K562 (cell line): ENCODE results near the gene NKAIN4. TPM values are rescaled to one million over a fixed set of nuclear protein-coding genes. Genes with fewer than 3 reads are reported as not detected.

Source experiments
- ATAC-seq: fragments of 200-7000 bp; cut with Tn5 transposase; 3 replicates; pipeline ENCODE4 v1.9.1; 2020; ENCODE audit warnings: moderate library complexity
- BruUV-seq: library from RNA; stranded (reverse); fragments of 400-500 nt; replicated peaks from 2 replicates; lab custom pipeline; 2021; lab: Mats Ljungman, UMichigan
- CTCF ChIA-PET: fragments of 300-600 bp; formaldehyde crosslinking; extraction: SDS; loops from one replicate; lab custom pipeline; 2021; ENCODE audit warnings: low intra/inter-chr PET ratio; lab: Yijun Ruan, JAX
- POLR2A ChIA-PET: fragments of 300-600, 350-650 bp; sonication (Branson Sonifier 250); formaldehyde crosslinking; extraction: SDS; loops from one replicate; lab custom pipeline; 2021; ENCODE audit warnings: antibody characterized with exemption, inconsistent platforms; lab: Yijun Ruan, JAX
- DNase-seq, 4 experiments: peaks; one replicate each; pipeline versions ENCODE4 v3.0.0 to v3.0.0-alpha.2; 2011 to 2018; ENCODE audit warnings: low spot score in 3 of 4, mixed read lengths in 3 of 4; ENCODE audit errors: extremely low read depth in 1 of 4
- FAIRE-seq: peaks from 2 replicates; lab custom pipeline; 2011; peaks lifted over from hg19 to GRCh38; lab: Jason Lieb, UNC
- H2AFZ ChIP-seq: 2 replicates; pipeline ENCODE4 v1.6.0; 2011; ENCODE audit warnings: low read depth, low read length, control low read depth, inconsistent platforms
- H3K27ac ChIP-seq: fragments of 200-600 bp; 3 replicates; pipeline ENCODE4 v1.8.0; 2011; ENCODE audit warnings: low read depth, mild to moderate bottlenecking, control low read depth, inconsistent platforms, low read length, moderate library complexity, mixed read lengths; ENCODE audit errors: extremely low read depth
- H3K27me3 ChIP-seq, 2 experiments: fragments of 300-600 bp in 1 of 2; 2 replicates in 1 of 2; 3 replicates in 1 of 2; pipeline versions ENCODE4 v1.6.0 to v1.8.0; 2011; ENCODE audit warnings: inconsistent platforms in 2 of 2, low read length in 2 of 2, mild to moderate bottlenecking in 1 of 2, mixed read lengths in 1 of 2, moderate library complexity in 1 of 2; ENCODE audit not compliant: control insufficient read depth in 2 of 2, insufficient read depth in 2 of 2
- H3K36me3 ChIP-seq: fragments of 300-600 bp; 3 replicates; pipeline ENCODE4 v1.8.0; 2011; ENCODE audit warnings: mild to moderate bottlenecking, low read length, inconsistent platforms; ENCODE audit not compliant: control insufficient read depth, insufficient read depth
- H3K4me1 ChIP-seq, 2 experiments: fragments of 200-600 bp in 1 of 2; replicated peaks in 1 of 2; 2 replicates in 1 of 2; 3 replicates in 1 of 2; pipeline versions ENCODE4 v1.5.1 to v1.8.0; 2011; ENCODE audit warnings: inconsistent platforms in 2 of 2, low read length in 2 of 2, mild to moderate bottlenecking in 1 of 2, mixed read lengths in 1 of 2, moderate library complexity in 1 of 2; ENCODE audit not compliant: control insufficient read depth in 2 of 2, insufficient read depth in 2 of 2
- H3K4me2 ChIP-seq: 2 replicates; pipeline ENCODE4 v1.6.1; 2011; ENCODE audit warnings: low read length, control low read depth, inconsistent platforms, mixed read lengths; ENCODE audit not compliant: insufficient read depth
- H3K4me3 ChIP-seq: fragments of 200-600 bp; sonication (generic), shearing (Covaris generic); 2 replicates; pipeline ENCODE4 v1.5.1; 2016; ENCODE audit warnings: control low read depth, inconsistent platforms
- H3K79me2 ChIP-seq: fragments of 200-600 bp; 3 replicates; pipeline ENCODE4 v1.8.0; 2011; ENCODE audit warnings: low read length, inconsistent platforms; ENCODE audit not compliant: control insufficient read depth, insufficient read depth
- H3K9ac ChIP-seq, 2 experiments: 2 replicates each; pipeline versions ENCODE4 v1.6.0 to v1.6.1; 2011; ENCODE audit warnings: low read depth in 2 of 2, low read length in 2 of 2, control low read depth in 1 of 2, inconsistent platforms in 1 of 2, mild to moderate bottlenecking in 1 of 2, mixed read lengths in 1 of 2; ENCODE audit not compliant: insufficient read depth in 1 of 2
- H3K9me1 ChIP-seq: one replicate; pipeline ENCODE4 v1.6.0; 2011; ENCODE audit warnings: inconsistent platforms, mild to moderate bottlenecking, low read length, moderate library complexity; ENCODE audit not compliant: control insufficient read depth, insufficient read depth
- H3K9me3 ChIP-seq: replicated peaks from 2 replicates; pipeline ENCODE4 v1.5.1; 2011; ENCODE audit warnings: low read depth, low read length, inconsistent platforms; ENCODE audit not compliant: control insufficient read depth, insufficient read depth
- H4K20me1 ChIP-seq: replicated peaks from 2 replicates; pipeline ENCODE4 v1.6.1; 2011; ENCODE audit warnings: low read length, inconsistent platforms, mixed read lengths; ENCODE audit not compliant: control insufficient read depth, insufficient read depth
- ARHGAP35 ChIP-seq: fragments of 450-650 bp; IDR thresholded peaks from 2 replicates; pipeline ENCODE4 v1.6.1; 2018; ENCODE audit not compliant: partially characterized antibody
- CHCHD3 ChIP-seq: fragments of 250-450 bp; sonication (Bioruptor Pico); IDR thresholded peaks from 2 replicates; pipeline ENCODE4 v2.1.2; 2022; ENCODE audit warnings: mild to moderate bottlenecking
- FOSL1 ChIP-seq: fragments of 200-800 bp; sonication (Bioruptor generic); conservative IDR thresholded peaks from 2 replicates; pipeline ENCODE4 v1.6.1; 2016; ENCODE audit warnings: missing genetic modification characterization, missing compliant biosample characterization
- FOXK2 ChIP-seq, 2 experiments: fragments of 450-650 bp; IDR thresholded peaks in 1 of 2; conservative IDR thresholded peaks in 1 of 2; 2 replicates each; pipeline ENCODE4 v1.6.1; 2016; ENCODE audit warnings: low read depth in 2 of 2, mild to moderate bottlenecking in 1 of 2
- KDM5B ChIP-seq: fragments of 200-600 bp; sonication (generic); IDR thresholded peaks from 2 replicates; pipeline ENCODE4 v1.6.1; 2012; ENCODE audit warnings: low read depth, mild to moderate bottlenecking, moderate library complexity, low read length, control low read depth, inconsistent platforms; ENCODE audit not compliant: insufficient replicate concordance
- L3MBTL2 ChIP-seq: fragments of 450-650 bp; IDR thresholded peaks from 2 replicates; pipeline ENCODE4 v1.6.1; 2016; ENCODE audit warnings: mild to moderate bottlenecking, moderate library complexity
- MYNN ChIP-seq, 2 experiments: sonication (generic); formaldehyde crosslinking in 1 of 2; IDR thresholded peaks; 2 replicates each; pipeline versions ENCODE4 v1.5.0 to v1.6.1; 2016 to 2020; ENCODE audit warnings: antibody characterized with exemption in 1 of 2, missing genetic modification reagents in 1 of 2
- PHF21A ChIP-seq: fragments of 450-650 bp; IDR thresholded peaks from 2 replicates; pipeline ENCODE4 v1.6.1; 2017; ENCODE audit warnings: low read depth, borderline replicate concordance
- POLR2AphosphoS2 ChIP-seq: IDR thresholded peaks from 2 replicates; pipeline ENCODE4 v1.6.1; 2012; ENCODE audit warnings: low read length, improper control_type of control experiment
- POLR2G ChIP-seq: fragments of 200-400 bp; formaldehyde crosslinking; IDR thresholded peaks from 2 replicates; pipeline ENCODE4 v1.6.1; 2017; ENCODE audit warnings: low read depth, mild to moderate bottlenecking, antibody characterized with exemption, low read length, moderate library complexity
- PTRF ChIP-seq: fragments of 450-650 bp; IDR thresholded peaks from 2 replicates; pipeline ENCODE4 v1.6.1; 2016; ENCODE audit warnings: mild to moderate bottlenecking, missing genetic modification characterization, missing compliant biosample characterization
- RBM22 ChIP-seq: fragments of 200-400 bp; formaldehyde crosslinking; IDR thresholded peaks from 2 replicates; pipeline ENCODE4 v1.6.1; 2018; ENCODE audit warnings: low read length, low read depth; ENCODE audit not compliant: poor library complexity, severe bottlenecking
- RNF2 ChIP-seq: sonication (generic); IDR thresholded peaks from 2 replicates; pipeline ENCODE4 v1.6.1; 2016
- SNRNP70 ChIP-seq: fragments of 200-400 bp; formaldehyde crosslinking; optimal IDR thresholded peaks from 2 replicates; pipeline ENCODE3; 2017; ENCODE audit warnings: low read depth, low read length
- SREBF2 ChIP-seq: sonication (generic); formaldehyde crosslinking; IDR thresholded peaks from 2 replicates; pipeline ENCODE4 v1.4.0; 2020; ENCODE audit warnings: mild to moderate bottlenecking, missing genetic modification reagents
- ZNF253 ChIP-seq: fragments of 250-450 bp; sonication (Bioruptor Pico); conservative IDR thresholded peaks from 2 replicates; pipeline ENCODE4 v1.6.1; 2021; ENCODE audit warnings: mild to moderate bottlenecking
- ZNF778 ChIP-seq: fragments of 450-650 bp; formaldehyde crosslinking; IDR thresholded peaks from 2 replicates; pipeline ENCODE4 v1.4.0; 2020; ENCODE audit warnings: mild to moderate bottlenecking, moderate library complexity
- WGBS: fragments of 100-300 bp; shearing (Covaris generic); methylation state at CpG from one replicate; pipeline ENCODE4 v1.1.6; 2016; ENCODE audit warnings: low coverage, mixed read lengths; ENCODE audit not compliant: insufficient coverage; ENCODE audit errors: missing lambda C conversion rate; 5-methylcytosine and 5-hydroxymethylcytosine counted together
- in situ Hi-C: fragments of 300-500 bp; cut with MboI; formaldehyde crosslinking; loops from 4 replicates; pipeline ENCODE4 v1.15.0; 2018; ENCODE audit warnings: inconsistent platforms, mixed read lengths
- intact Hi-C: fragments of 100-400 bp; cut with micrococcal nuclease; formaldehyde crosslinking; loops from 2 replicates; pipeline ENCODE4 v1.14.2; 2022
- polyA plus RNA-seq, 8 experiments: library from polyadenylated mRNA; depleted of rRNA in 4 of 8; stranded (reverse) in 5 of 8; unstranded in 3 of 8; fragments of >200 nt; fragmentation: Nextera tagmentation in 2 of 8; fragmentation: Illumina TruSeq in 1 of 8; extraction: Ambion mirVana in 2 of 8; extraction: Trizol in 1 of 8; gene quantifications; 2 replicates each; pipeline versions ENCODE4 v1.2.1 to v1.2.3, GENCODE V29; 2011 to 2014; ENCODE audit warnings: inconsistent platforms in 1 of 8, missing spikeins in 1 of 8
- total RNA-seq, 7 experiments: library from RNA; depleted of rRNA in 6 of 7; stranded (reverse); fragments of >200 nt in 6 of 7; fragmentation: Illumina TruSeq in 2 of 7; extraction: Trizol in 2 of 7; gene quantifications; 2 replicates each; pipeline versions ENCODE4 v1.2.1 to v1.2.3, GENCODE V29; 2011 to 2021; ENCODE audit warnings: low replicate concordance in 1 of 7

Gene NKAIN4
- total and polyA plus RNA-seq, 9 of the 15 experiments (the other 6 are each of a cell fraction or from before 2014, with no cell fraction given), result not detected

DNA sequence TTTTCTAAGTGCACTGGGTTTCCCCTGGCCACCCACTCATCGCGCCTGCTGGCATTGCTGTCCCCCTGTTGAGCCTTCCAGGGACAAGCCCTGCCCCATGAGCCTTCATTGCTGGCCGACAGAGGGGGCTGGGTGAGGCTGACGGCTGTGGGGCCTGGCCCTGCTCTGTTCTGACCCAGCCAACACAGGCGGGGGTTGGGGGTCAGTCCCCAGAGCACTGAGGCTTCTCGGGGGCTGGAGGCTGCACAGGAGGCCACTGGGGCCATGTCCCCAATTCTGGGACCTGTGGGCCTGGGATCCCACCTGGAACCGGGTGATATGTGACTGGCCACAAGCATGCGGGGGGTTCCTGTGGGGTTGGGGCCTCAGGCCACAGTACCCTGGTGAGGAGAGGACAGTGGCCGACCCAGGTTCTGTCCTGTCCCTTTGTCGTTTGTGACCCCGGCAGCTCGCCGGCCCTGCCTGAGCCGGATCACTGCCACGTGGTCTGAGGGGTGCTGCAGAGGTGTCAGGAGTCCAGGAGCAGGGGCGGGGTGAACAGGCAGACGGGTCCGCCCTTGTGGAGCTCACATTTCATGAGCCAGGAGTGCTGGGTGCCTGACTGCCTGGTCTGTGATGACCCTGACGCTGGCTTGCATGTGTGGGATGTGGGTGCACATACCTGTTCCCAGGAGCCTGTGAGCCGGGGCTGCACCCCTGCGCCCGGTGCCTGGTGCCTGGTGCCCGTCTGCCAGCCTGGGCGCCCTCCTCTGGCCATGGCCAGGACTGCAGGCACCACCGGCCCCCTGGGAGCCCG lies 36.6 kb upstream of the NKAIN4 start (continued):
- TF ChIP-seq RNF2, result no peak
- peak; percentile 70 for TF ChIP-seq POLR2G
- peak; percentile 62; the same call in 1 of the 2 replicates for TF ChIP-seq MYNN (IDR thresholded peaks at IDR 0.05)
- TF ChIP-seq MYNN (CRISPR knock-in tag; IDR thresholded peaks at IDR 0.05), result no peak

DNA sequence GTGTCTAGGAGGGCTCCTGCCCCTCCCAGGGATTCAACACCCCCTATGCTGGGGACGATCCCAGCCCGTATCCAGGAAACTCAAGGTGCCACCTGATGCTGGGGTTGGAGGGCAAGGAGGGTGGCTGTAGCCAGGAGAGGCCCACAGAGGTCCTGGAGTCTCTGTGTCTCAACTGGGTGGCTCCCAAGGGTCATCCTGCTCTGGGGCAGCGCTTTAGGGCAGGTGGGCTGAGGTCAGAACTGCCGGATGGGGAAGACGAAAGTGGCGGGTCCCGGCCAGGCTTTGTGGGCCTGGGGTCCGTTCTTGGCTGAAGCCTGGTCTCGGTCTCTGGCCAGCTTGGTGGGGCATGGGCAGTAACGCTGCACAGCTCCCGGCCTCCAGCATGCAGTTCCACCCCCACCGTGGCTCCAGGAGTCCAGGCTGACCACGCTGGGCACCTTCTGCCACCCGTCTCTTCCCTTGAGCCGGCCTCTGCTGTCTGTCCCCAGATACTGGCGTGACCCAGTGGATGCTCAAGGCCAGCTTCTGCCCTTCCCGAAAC lies 35.9 kb upstream of the NKAIN4 start:
- no peak for ATAC-seq
- Histone ChIP-seq H3K4me1 (peaks cover 0 to 63% of the 10 kb centered on the region in 2 experiments; a peak in 2 of 5 replicates), H3K9me3 (no peaks in the 10 kb centered on the region), H3K4me2 (no peak overlapping the region), H3K27ac (no peak overlapping the region), H3K79me2 (no peaks in the 10 kb centered on the region), H3K9me1 (peaks cover 10% of the 10 kb centered on the region), H2AFZ (no peak overlapping the region), H3K4me3 (no peak overlapping the region), H3K27me3 (peaks cover 3 to 8% of the 10 kb centered on the region in 2 experiments; a peak in 3 of 5 replicates), H3K9ac (peak overlapping the region in 1 of 2 experiments; percentile 87; a peak in 1 of 4 replicates), H3K36me3 (peaks cover 34% of the 10 kb centered on the region; the same call in 1 of the 3 replicates), H4K20me1 (peaks cover 28% of the 10 kb centered on the region)
- in situ Hi-C loops, result no loop called here
- intact Hi-C loops, result loop anchor here (5.0 kb wide), 1 partner anchor 63 kb away; no protein-coding TSS in a partner anchor
- POLR2A ChIA-PET, result no interaction called here
- no peak for TF ChIP-seq ZNF253
- no peak for TF ChIP-seq ZNF778 (CRISPR knock-in tag)
- TF ChIP-seq RBM22, result peak; percentile 32
- no peak for TF ChIP-seq CHCHD3 (CRISPR knock-in tag)
- TF ChIP-seq ARHGAP35, result no peak
- TF ChIP-seq KDM5B, result no peak
- TF ChIP-seq SNRNP70, result no peak
- TF ChIP-seq POLR2G, result peak; percentile 65; the same call in 1 of the 2 replicates
- TF ChIP-seq PHF21A, result no peak
- no peak for TF ChIP-seq L3MBTL2
- 0 out of 2 replicates have a peak, but pooled peaks have one; percentile 6 for TF ChIP-seq POLR2AphosphoS2
- no peak for TF ChIP-seq FOXK2 (conservative IDR thresholded peaks at IDR 0.05 in 1 of 2, IDR thresholded peaks at IDR 0.05 in 1 of 2; ENCODE audit: low read depth in 2 of 2)
- no peak for TF ChIP-seq PTRF (tag)
- TF ChIP-seq SREBF2 (CRISPR knock-in tag), result no peak
- no peak for TF ChIP-seq FOSL1 (tag)
- no peak for DNase-seq
- no peak for FAIRE-seq
- no TSS peak for BruUV-seq
- 92% methylated on average over 6 of the region's 17 CpGs for WGBS
- CTCF ChIA-PET, result no interaction called here
